ENCODE measurements around the gene ENKD1.

- no peak for TF ChIP-seq CTCF (IDR thresholded peaks at IDR 0.05; ENCODE audit: low read depth, low read length)
- no peak for TF ChIP-seq POLR2A (IDR thresholded peaks at IDR 0.05; ENCODE audit: extremely low read depth, insufficient read length)
- TF ChIP-seq MYC (IDR thresholded peaks at IDR 0.05; ENCODE audit: low read depth, low read length) = no peak
These were observed 41.2 kb upstream of the ENKD1 start for GRCh38 chr16:67707790-67708189.

Data from NB4 (cell line).